Spleen (tissue), 11 donors: ENCODE measurements around the gene STARD4. TPM values are rescaled to one million over a fixed set of nuclear protein-coding genes. Genes with fewer than 3 reads are reported as not detected.

Experiments
- DNase-seq: peaks from one replicate; pipeline ENCODE4 v3.0.0-alpha.2; 2020
- H3K27ac ChIP-seq, 8 donors: fragments of 200-600 bp; sonication (generic) in 7 of 8; 1 replicate in 4 of 8; 2 replicates in 4 of 8; pipeline versions ENCODE4 v1.5.0 to v1.8.0; 2016 to 2021; ENCODE audit warnings: inconsistent platforms in 4 of 8, mild to moderate bottlenecking in 4 of 8, moderate library complexity in 1 of 8
- H3K27me3 ChIP-seq, 7 donors: fragments of 200-600 bp; sonication (generic) in 6 of 7; replicated peaks in 1 of 7; 1 replicate in 4 of 7; 2 replicates in 3 of 7; pipeline versions ENCODE4 v1.5.0 to v1.8.0; 2016 to 2021; ENCODE audit warnings: inconsistent platforms in 3 of 7, mild to moderate bottlenecking in 1 of 7
- H3K36me3 ChIP-seq, 6 donors: fragments of 200-600 bp; sonication (generic) in 5 of 6; 1 replicate in 4 of 6; 2 replicates in 2 of 6; pipeline versions ENCODE4 v1.5.0 to v1.8.0; 2016 to 2021; ENCODE audit warnings: inconsistent platforms in 2 of 6
- H3K4me1 ChIP-seq, 6 donors: fragments of 200-600 bp; sonication (generic) in 5 of 6; 1 replicate in 3 of 6; 2 replicates in 3 of 6; pipeline versions ENCODE4 v1.5.0 to v1.8.0; 2016 to 2021; ENCODE audit warnings: inconsistent platforms in 3 of 6
- H3K4me3 ChIP-seq, 8 donors: fragments of 200-600 bp; sonication (generic) in 7 of 8; 1 replicate in 4 of 8; 2 replicates in 4 of 8; pipeline versions ENCODE4 v1.5.0 to v1.8.0; 2016 to 2021; ENCODE audit warnings: inconsistent platforms in 4 of 8, mild to moderate bottlenecking in 4 of 8, moderate library complexity in 2 of 8
- H3K9me3 ChIP-seq, 8 donors: fragments of 200-600 bp; sonication (generic) in 7 of 8; 1 replicate in 4 of 8; 2 replicates in 4 of 8; pipeline versions ENCODE4 v1.5.0 to v1.8.0; 2016 to 2021; ENCODE audit warnings: inconsistent platforms in 4 of 8
- CTCF ChIP-seq, 11 experiments: fragments of 200-600 bp in 7 of 11; fragments of 450-650 bp in 4 of 11; sonication (generic) in 4 of 11; IDR thresholded peaks in 8 of 11; conservative IDR thresholded peaks in 3 of 11; 1 replicate in 7 of 11; 2 replicates in 4 of 11; pipeline versions ENCODE4 v1.4.0 to v1.8.0; 2016 to 2021; ENCODE audit warnings: antibody characterized with exemption in 11 of 11, inconsistent platforms in 4 of 11, mild to moderate bottlenecking in 1 of 11
- POLR2A ChIP-seq, 3 donors: fragments of 450-650 bp; IDR thresholded peaks; one replicate each; pipeline ENCODE4 v1.5.1; 2017; ENCODE audit warnings: antibody characterized with exemption in 3 of 3, mild to moderate bottlenecking in 1 of 3
- POLR2AphosphoS5 ChIP-seq, 3 donors: sonication (generic); formaldehyde crosslinking; IDR thresholded peaks; one replicate each; pipeline ENCODE4 v1.5.1; 2017; ENCODE audit warnings: antibody characterized with exemption in 3 of 3
- WGBS, 5 donors: extraction: QIAGEN DNeasy Blood & Tissue Kit in 3 of 5; methylation state at CpG; one replicate each; pipeline versions ENCODE4 v1.1.5 to v1.1.7; 2013 to 2018; 5-methylcytosine and 5-hydroxymethylcytosine counted together
- intact Hi-C: fragments of 100-400 bp; cut with DNase I; formaldehyde crosslinking; loops from one replicate; pipeline ENCODE4 v1.15.0; 2023; ENCODE audit warnings: low total_unique reads
- polyA plus RNA-seq, 3 donors: library from polyadenylated mRNA; stranded (reverse); fragments of 200-250 nt; gene quantifications; one replicate each; pipeline ENCODE4 v1.2.1, GENCODE V29; 2013
- total RNA-seq, 7 donors: library from RNA; depleted of rRNA in 3 of 7; stranded (reverse); fragments of >200 nt in 3 of 7; fragmentation: NEBNext Ultra II Directional in 4 of 7; extraction: Animal tissue kit (Norgen Biotek cat#: 25700) in 4 of 7; gene quantifications; one replicate each; pipeline versions ENCODE4 v1.1.0 to v1.2.1, GENCODE V29; 2016 to 2021
- donor health status: healthy with polysubstance abuse.
- donor health status: DM: no; HTN: no; CAD: no; lungs with moderate emphysema.
- donor health status: DM: no; HTN: no; CAD: no.
- donor health status: Bipolar disorder and iron deficiency.
- donor health status: healthy.
- donor health status: DM: no; HTN: no; CAD: no.
- donor health status: DM: yes; HTN: yes; CAD: no.

Gene STARD4
- total and polyA plus RNA-seq, 10 donors = 5.7 to 36.7 (median 24.6) TPM

DNA sequence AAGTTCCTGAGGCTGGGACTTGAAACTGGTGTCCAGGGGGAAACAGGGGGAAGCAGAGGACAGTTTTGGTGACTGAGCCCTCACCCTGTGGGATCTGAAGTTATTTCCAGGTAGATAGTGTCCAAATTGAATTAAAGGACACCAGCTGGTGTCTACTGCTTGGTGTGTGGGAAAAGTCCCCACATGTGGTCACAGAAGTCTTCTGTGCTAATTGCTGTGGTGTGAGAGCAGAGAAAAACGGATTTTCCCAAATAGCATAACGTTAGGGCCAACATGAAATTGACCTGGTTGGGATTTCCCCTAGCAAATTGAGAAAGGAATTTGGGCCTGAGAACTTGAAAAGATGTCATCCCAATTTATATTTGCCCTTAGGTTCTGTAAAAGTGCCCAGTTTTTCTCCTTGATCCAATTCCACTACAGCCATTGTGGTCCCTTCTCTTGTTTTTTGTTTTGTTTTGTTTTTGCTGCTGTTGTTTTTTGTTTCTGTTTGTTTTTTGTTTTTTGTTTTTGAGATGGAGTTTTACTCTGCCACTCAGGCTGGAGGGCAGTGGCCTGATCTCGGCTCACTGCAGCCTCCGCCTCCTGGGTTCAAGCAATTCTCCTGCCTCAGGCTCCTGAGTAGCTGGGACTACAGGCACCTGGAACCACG lies 5.6 kb upstream of the STARD4 start:
- no peaks in the 10 kb centered on the region for H3K36me3 ChIP-seq
- no peaks in the 10 kb centered on the region for H3K27me3 ChIP-seq
- no peak overlapping the region for H3K27ac ChIP-seq
- 86 to 92% (median 88%) methylated on average over 5 of the region's 5 CpGs for WGBS, 5 donors
- H3K4me1 ChIP-seq = peaks cover 0 to 8% (median 5%) of the 10 kb centered on the region in 6 donors
- TF ChIP-seq CTCF (IDR thresholded peaks at IDR 0.05 in 8 of 11, conservative IDR thresholded peaks at IDR 0.05 in 3 of 11) (no peak), POLR2AphosphoS5 (IDR thresholded peaks at IDR 0.05) (no peak), POLR2A (IDR thresholded peaks at IDR 0.05) (no peak)
- no peak overlapping the region for H3K4me3 ChIP-seq
- DNase-seq = no peak
- intact Hi-C loops = no loop called here
- no peaks in the 10 kb centered on the region for H3K9me3 ChIP-seq

- no peaks in the 10 kb centered on the region for H3K27me3 ChIP-seq
- no peak overlapping the region for H3K27ac ChIP-seq
- H3K4me3 ChIP-seq = no peak overlapping the region
- no peak for DNase-seq
- no peaks in the 10 kb centered on the region for H3K9me3 ChIP-seq
- TF ChIP-seq POLR2AphosphoS5 (IDR thresholded peaks at IDR 0.05) (no peak), POLR2A (IDR thresholded peaks at IDR 0.05) (no peak), CTCF (IDR thresholded peaks at IDR 0.05 in 8 of 11, conservative IDR thresholded peaks at IDR 0.05 in 3 of 11) (no peak)
- H3K36me3 ChIP-seq = no peaks in the 10 kb centered on the region
- 91 to 96% (median 95%) methylated on average over 3 of the region's 3 CpGs for WGBS, 5 donors
- peaks cover 12 to 39% (median 32%) of the 10 kb centered on the region in 6 donors for H3K4me1 ChIP-seq
- intact Hi-C loops = no loop called here
Observed at GRCh38 chr5:111514087-111514486, 1.8 kb upstream of the STARD4 start.

- H3K27me3 ChIP-seq = no peaks in the 10 kb centered on the region
- WGBS, 5 donors = 30 to 41% (median 33%) methylated on average over 6 of the region's 6 CpGs
- DNase-seq = no peak
- no peaks in the 10 kb centered on the region for H3K36me3 ChIP-seq
- TF ChIP-seq POLR2AphosphoS5 (IDR thresholded peaks at IDR 0.05) = no peak
- TF ChIP-seq POLR2A (IDR thresholded peaks at IDR 0.05) = no peak
- no peak for TF ChIP-seq CTCF (IDR thresholded peaks at IDR 0.05 in 8 of 11, conservative IDR thresholded peaks at IDR 0.05 in 3 of 11)
- intact Hi-C loops = no loop called here
- peak overlapping the region; percentile 64 to 91 (median 78) for H3K4me3 ChIP-seq
- no peaks in the 10 kb centered on the region for H3K9me3 ChIP-seq
- peak overlapping the region; percentile 80 to 93 (median 90) for H3K27ac ChIP-seq
- H3K4me1 ChIP-seq = peaks cover 12 to 42% (median 34%) of the 10 kb centered on the region in 6 donors
Observed at GRCh38 chr5:111513131-111513520, 791 bp upstream of the STARD4 start.

- peak overlapping the region; percentile 64 to 91 (median 78) for H3K4me3 ChIP-seq
- WGBS, 5 donors = 0 to 1% (median 1%) methylated on average over 26 to 32 of the region's 32 CpGs
- no peaks in the 10 kb centered on the region for H3K27me3 ChIP-seq
- peak overlapping the region; percentile 80 to 93 (median 90) for H3K27ac ChIP-seq
- H3K4me1 ChIP-seq = peaks cover 12 to 42% (median 34%) of the 10 kb centered on the region in 6 donors
- intact Hi-C loops = no loop called here
- no peak for TF ChIP-seq CTCF (IDR thresholded peaks at IDR 0.05 in 8 of 11, conservative IDR thresholded peaks at IDR 0.05 in 3 of 11)
- H3K9me3 ChIP-seq = no peaks in the 10 kb centered on the region
- no peaks in the 10 kb centered on the region for H3K36me3 ChIP-seq
- DNase-seq = no peak
Observed at GRCh38 chr5:111511831-111512374, 432 bp downstream of the STARD4 start.
